GM21723 (cell line): Measurements from ENCODE around the gene TMPRSS7.
"Not testable (repeated sequence)": the region's sequence is repeated elsewhere in the genome, so short reads cannot be mapped to it uniquely, and the experiment has no call there.

Source experiments
- ATAC-seq: cut with Tn5 transposase; IDR thresholded peaks from one replicate; pipeline ENCODE4 v1.9.1; 2021; ENCODE audit warnings: mild to moderate bottlenecking, moderate library complexity; ENCODE audit not compliant: unreplicated experiment

TMPRSS7 gene

DNA sequence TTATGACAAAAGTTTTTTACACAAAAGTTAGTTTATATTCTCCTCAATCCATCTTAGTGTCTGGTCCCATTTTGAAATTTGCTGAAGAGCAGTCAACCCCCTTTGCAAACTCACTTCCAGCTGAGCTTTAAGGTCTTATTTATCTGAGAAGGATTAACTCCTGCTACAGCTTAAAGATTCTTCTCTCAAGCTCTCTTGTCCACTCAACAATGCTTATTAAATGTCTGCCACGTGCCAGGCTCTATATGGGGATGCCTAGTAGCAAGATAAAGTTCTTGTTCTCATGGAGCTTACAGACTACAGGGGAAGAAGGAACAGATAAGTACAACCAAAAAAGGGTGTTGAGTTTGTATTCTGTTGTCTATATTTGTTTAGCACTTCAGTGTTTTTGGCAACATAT lies 18.7 kb downstream of the TMPRSS7 start:
- no peak for ATAC-seq

DNA sequence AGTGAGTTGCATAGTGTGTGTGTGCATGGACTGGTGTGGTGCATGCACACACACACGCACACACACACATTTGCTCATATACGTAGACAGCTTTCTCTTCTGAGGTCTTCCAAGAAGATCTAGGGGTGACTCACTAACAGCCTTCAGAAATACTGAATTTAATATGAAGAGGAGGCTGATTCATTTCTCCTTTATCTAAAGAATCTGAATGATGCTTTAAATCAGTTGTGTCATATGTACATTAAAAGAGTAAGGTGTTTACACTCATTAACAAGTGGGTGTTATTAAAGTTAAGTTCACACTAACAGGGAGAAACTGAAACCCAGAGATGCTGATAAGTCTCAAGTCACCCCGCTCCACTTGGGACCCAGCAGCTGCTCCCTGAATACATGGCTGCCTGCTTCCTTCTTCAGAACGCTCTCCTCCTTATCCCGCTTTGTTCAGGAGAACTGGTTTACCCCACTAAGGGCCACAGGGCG lies 22.0 kb downstream of the TMPRSS7 start:
- no peak for ATAC-seq

DNA sequence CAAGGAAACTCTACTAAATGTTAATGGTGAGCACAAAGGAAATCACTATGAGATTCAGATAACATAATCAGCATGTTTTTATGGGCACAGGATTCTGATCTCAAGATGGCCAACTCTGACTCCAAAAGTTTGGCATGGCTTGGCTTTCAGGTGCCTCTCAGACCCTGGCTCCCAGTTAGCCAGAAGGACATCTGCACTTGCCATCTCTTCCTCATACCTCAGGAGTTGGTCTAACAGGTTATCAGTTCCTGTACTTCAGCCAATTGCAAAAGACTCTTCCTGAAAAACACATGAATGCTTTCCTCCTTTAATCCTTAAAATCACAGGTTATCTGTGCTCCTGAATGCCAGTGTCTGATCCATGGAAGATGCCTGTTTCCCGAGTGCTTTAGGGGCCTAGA lies 25.0 kb downstream of the TMPRSS7 start:
- ATAC-seq = no peak

DNA sequence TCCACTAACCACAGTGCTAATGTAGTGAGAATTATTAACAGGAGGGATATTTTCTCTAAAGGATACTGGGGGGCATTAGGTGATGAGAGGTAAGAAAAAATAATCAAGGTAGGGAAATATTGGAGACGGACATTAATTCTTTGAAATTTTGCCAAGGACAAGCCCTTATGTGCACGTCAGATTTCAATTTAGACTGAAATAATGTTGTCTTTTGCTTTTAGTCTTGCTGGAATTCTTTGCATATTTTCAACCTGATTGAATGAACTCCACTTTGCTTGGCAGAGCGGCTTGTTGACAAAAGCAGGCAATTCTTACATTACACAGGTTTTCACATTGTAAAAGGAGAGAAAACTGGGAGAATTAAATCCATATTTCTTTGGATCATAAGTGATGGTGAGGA lies 26.6 kb downstream of the TMPRSS7 start:
- no peak for ATAC-seq

DNA sequence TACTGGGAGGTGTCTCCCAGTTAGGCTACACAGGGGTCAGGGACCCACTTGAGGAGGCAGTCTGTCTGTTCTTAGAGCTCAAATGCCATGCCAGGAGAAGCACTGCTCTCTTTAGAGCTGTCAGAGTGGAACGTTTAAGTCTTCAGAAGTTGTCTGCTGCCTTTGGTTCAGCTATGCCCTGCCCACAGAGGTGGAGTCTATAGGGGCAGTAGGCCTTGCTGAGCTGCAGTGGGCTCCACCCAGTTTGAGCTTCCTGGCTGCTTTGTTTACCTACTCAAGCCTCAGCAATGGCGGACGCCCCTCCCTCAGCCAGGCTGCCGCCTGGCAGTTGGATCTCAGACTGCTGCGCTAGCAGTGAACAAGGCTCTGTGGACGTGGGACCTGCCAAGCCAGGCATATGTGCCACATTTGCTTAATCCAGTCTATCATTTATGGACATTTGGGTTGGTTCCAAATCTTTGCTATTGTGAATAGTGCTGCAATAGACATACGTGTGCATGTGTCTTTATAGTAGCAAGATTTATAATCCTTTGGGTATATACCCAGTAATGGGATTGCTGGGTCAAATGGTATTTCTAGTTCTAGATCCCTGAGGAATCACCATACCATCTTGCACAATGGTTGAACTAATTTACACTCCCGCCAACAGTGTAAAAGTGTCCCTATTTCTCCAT lies 38.0 kb downstream of the TMPRSS7 start:
- ATAC-seq = not testable (repeated sequence)

DNA sequence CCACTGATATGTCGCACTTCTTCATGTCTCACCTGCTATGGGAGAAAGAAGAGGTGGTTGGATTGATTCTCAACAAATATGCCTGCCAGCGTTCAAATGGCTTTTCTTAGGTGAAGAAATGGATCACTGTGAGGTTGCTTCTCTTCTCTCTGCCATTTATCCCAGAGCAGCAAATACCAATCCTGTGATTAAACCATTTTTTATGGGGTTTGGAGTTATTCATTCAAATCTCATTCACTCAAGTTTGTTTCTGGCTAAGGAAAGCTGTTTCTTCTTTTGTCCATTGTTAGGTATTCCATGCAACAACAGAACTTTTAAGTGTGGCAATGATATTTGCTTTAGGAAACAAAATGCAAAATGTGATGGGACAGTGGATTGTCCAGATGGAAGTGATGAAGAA lies 39.5 kb downstream of the TMPRSS7 start:
- no peak for ATAC-seq

DNA sequence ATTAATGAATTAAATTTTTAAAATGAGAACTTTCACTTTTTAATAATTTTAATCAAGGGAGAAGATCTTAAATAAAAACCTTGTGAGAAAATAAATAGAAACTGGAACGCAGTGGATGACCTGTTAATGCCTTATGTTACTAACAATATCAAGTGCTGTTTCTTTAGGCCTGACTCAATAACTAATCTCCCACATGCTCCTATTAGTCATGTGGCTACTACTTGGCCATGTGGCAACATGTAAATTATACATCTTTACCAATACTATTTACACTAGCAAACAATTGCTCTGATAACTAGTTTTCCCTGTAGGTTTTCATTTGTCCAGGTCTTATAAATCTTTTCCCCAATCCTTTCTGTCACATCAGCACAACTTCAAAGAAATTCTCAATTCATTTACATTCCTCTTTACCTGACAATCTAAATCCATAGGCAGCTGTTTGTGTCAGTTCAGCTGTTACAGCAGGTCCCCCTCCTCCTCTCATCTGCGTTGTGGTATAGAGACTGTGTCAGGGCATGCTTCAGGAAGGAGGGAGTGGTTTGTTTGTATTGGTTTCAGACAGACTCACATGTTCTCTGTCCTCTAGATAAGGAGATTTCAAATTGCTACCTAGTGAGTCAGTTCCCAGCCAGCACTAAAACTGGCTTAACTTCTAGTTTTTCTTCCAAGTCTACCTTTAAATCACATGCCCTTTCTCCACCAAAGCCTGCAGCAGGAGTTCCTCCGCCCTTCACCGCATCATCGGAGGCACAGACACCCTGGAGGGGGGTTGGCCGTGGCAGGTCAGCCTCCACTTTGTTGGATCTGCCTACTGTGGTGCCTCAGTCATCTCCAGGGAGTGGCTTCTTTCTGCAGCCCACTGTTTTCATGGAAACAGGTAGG lies 40.3 kb downstream of the TMPRSS7 start:
- ATAC-seq = peak; percentile 93

DNA sequence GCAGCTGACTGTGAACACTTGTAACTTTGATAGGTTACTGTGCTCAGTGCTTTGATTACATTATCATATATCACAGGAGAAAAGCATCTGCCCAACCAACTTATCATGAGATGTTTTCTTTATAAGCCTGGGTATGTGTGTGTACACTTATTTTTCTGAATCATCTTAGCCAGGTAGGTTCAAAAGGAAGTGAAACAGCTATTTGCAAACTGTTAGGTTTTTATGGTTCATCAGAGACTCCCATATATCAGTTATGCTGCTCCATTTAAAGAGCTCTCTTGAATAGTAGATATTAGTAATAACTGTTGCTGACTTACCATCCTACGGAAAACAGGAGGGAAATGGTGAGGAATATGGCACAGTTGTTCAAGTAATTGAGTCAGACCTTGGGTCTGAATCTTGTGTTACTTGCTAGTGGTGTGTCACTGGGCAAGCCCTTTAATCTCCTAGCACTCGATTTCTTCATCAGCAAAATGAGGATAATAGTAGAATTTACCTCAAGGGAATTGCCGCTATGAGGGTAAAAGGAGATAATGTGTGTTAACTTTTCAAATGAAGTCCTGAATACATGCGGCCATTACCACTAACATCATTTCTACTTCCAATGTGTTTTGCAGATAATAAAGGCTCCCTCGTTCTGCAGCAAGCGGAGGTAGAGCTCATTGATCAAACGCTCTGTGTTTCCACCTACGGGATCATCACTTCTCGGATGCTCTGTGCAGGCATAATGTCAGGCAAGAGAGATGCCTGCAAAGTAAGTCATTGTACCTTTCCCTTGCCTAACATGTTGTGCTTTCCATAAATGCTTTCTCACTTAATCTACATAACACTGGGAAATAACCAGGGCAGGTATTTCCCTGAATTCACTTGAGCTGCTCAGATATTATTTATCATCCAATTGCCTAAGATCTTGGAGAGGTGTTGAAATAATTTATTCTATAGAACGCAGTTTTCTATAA lies 43.9 kb downstream of the TMPRSS7 start:
- ATAC-seq = peak; percentile 45

DNA sequence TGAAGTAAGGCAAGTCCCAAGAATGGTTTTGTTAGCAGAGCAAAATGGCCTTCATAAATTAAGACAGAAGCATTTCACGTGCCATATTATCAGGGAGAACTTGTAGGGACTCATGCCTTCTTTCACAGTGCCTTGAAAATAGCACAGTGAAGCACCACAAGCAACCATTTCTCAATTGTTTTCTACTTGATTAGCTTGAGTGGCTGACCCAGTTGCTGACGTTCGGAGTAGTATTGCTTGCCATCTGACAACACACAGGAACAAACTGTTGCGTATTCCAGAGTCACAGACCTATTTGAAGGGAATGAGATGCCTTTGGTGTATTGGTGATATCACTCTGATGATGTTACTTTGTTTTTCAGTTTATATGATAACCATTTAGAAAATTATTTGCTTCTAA lies 48.7 kb downstream of the TMPRSS7 start:
- no peak for ATAC-seq

DNA sequence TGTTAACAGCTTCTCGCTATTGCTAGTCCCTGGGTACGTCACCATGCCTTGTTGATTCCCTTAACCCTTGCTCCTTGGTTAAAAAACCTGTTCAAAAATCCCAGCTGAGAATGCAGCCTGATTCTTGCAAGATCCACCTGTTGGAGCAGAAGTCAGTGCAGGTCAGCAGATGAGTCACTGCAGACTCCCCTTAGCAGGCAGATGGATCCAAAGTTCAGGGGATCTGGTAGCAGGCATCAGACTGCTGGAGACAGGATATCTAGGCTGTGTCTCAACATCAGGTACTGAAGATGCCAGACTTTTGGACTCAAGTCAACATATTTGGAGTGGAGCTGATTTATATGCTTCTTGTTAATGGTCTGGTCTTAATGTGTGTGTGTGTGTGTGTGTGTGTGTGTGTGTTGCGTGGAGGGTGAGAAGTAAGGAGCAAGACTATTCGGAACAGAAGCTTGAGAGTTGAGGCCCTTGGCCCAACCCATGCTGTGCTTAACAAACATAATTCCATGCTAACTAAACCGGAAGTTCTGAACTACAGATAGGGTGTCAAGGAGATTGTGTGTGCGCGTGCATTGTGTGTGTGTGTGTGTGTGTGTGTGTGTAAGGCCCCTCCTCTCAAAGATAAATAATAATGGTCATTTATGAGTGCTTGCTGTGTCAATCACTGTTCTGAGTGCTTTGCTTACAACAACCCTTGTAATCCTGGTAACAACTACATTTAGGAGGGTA lies 50.6 kb downstream of the TMPRSS7 start:
- ATAC-seq = no peak

DNA sequence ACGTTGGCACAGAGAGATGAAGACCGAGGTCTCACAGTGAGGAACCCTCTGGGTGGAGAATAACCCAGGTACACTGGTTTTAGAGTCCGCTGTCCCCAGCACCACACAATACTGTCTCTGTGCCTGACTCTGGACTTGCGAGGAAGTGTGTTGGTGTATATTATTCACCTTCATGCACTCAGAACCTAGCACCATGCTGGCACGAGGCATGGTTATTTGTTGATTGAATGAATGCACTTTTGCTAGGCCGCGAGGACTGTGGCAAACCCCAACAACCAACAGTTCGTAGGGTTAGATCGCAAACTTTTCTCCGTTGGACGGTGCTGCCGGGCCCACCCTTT lies 51.2 kb downstream of the TMPRSS7 start:
- ATAC-seq = peak; percentile 14

DNA sequence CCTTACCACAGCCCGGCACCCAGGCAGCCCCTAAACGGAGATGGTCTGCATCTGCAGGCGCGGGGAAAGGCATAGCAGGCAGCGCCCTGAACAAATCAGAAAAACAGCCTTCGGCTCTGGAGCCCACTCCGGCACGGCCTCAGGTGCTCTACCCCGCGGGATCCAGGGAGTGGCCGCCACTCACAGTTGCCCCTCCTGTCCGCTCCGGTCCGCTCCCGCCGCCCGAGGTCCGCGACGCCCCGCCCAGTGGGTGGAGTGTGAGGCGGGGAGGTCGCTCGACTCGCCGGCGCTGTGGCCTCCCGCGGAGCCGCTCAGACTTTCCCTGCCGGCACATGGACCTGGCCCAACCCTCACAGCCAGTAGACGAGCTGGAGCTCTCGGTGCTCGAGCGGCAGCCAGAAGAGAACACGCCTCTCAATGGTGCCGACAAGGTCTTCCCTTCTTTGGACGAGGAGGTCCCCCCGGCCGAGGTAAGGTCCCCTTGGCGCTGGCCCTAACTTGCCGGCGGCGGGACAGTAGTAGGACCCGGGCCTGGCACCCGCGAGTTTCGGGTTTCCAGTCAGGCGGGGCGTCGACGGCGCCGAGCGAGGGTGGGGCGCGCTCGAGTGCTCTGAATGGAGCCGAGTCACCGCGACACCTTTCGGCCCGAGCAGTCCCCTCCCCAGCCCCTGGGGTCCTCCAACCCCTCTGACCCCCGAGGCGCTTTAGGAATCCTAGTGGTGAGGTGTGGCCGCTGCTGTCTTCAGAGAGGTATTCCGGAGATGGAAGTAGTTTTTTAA lies 51.7 kb downstream of the TMPRSS7 start, which contains the start of gene C3orf52:
Gene C3orf52, plus strand, starts transcription at position 314 of the 779 bp plus-strand sequence. Its CDS starts 19 bp downstream, at position 333.
- peak; percentile 91 for ATAC-seq

DNA sequence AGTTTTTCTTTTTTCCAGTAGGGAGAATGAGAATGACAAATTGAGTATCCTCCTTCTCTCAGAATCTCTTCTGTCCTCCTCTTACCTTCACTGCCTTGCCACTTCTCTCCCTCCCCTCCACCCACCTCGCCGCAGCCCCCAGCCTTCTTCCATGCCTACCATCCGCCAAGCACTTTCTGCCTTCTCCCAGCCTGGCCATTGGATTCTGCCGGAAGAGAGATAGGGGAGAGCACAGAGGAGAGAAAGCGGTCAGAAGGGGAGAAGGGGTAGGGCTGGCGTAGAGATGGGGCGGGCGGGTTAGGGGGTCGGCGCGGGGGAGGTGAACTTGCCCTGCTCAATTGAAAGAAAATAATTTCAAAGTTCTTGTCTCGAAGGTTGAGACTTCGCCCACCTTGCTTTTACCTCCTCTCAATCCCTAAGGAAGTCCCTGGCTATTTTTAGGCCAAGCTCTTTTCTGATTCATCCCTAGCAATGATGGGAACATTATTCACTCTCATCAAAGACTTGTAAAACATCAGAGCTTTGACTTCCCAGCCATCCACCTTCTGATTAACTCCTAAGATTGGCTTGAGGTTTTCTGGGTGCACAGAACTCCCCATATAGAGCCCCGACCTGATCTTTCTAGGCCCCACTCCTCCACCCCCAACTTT lies 52.5 kb downstream of the TMPRSS7 start:
- no peak for ATAC-seq

DNA sequence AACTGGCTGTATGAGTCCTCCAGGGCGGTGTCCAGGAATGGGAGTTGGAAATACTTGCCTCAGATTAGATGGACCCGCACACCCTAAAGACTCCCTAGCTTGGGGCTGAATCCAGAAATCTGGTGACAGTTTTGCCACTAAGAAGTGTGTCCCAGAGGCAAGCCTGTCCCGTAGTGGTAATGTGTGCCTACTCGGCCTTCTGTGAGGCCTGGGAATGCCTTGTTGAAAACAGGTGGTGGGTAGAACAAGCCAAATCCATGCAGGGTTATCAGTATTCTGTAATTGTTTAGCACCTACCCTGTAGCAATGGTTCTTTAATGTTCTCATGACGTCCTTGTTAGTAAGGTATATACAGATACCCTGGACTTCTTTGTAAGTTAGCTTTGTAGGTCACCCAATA lies 53.2 kb downstream of the TMPRSS7 start:
- no peak for ATAC-seq

DNA sequence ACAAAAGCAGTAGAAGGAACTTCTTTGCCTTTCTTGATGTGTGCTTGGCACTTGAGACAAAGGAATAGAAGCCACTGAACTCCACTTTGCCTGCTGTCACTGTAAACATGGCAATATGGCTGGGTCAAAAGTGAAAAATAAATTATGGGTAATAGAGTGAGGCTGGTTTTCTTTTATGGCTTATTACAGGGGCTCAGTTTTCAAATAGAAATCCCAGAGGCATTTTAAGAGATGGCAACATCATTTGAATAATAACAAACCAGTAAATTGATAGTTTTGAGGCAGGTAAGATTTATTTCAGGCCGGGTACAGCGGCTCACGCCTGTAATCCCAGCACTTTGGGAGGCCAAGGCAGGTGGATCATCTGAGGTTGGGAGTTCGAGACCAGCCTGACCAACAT lies 54.4 kb downstream of the TMPRSS7 start:
- ATAC-seq = no peak

DNA sequence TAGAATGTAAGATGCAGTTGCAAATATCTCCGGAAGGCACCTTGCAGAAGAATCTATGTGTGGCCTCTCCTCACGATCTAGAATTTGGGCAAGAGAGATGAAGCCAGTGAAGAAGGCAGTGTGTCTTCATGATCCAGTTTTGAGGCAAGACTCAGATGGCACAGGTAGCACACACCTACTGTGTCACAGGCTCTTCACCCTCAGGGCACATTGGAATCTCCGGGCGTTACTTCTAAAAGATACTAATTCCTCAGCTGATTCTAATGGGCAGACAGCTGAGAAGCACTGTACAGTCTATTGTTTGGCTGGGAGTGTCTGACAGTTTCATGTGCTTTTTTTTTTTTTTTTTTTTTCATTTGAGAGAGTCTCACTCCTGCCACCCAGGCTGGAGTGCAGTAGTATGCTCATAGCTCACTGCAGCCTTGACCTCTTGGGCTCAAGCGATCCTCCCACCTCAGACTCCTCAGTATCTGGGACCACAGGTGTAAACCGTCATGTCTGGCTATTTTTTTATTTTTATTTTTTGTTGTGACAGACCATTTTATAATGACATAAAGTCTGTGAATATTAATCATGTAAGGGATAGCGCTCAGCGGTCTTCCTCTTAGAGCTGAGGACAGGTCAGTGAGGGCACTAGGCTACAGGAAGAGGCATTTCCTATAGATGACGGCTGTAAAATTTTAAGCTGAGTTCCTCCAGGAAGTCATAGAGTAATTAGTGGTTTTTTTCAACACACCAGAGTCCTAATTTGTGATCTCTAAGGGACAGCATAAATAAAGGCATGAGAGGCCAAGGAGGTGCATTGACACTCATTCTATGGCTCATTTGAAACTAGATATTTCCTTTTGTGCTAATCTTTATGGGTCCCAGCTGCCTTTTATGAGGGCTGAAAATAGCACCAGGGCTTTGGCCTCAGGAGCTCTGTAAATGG lies 55.7 kb downstream of the TMPRSS7 start:
- no peak for ATAC-seq

DNA sequence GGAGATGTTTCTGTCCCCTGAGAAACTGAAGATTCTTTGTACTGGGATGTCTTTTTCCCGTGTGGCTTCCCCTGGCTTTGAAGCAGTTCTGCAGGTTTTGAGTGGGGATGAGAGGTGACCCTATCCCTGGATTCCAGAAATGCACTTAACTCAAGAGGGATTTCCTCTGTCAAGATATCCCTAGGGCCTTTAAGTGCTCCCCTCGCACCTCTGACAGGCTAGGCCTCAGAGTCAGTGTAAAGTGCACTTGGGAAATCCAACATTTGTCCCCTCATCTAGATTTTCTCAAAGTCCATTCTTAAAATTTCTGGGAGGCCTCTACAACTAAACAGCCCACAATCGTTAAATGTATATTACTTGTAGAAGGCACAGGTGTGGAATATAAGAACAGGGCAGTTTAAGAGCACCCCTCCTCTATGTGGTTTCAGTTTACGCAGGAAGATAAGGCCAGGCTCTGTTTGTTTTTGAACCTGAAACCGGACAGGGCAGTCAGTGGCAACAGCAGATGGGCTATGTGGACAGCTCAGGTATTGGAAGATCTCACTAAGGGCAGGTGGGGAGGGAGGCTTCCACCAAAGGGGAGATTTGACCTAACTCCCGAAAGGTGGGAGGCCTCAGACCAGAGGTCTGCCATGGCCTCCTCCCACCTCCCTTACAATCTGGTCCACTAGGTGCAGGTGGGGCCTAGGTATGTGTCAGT lies 56.5 kb downstream of the TMPRSS7 start:
- ATAC-seq = no peak
